Urinary bladder (tissue), 4 donors: ENCODE measurements around the gene S100A14. TPM values are rescaled to one million over a fixed set of nuclear protein-coding genes. Genes with fewer than 3 reads are reported as not detected.
A peak's percentile ranks its signal among the peaks of the same experiment; 100 is the strongest.

ENCODE experiments used
- DNase-seq: peaks from one replicate; pipeline ENCODE4 v3.0.0-alpha.2; 2015; ENCODE audit errors: extremely low spot score
- H3K27ac ChIP-seq: one replicate; pipeline ENCODE4 v1.5.1; 2013; ENCODE audit warnings: low read depth, mild to moderate bottlenecking, moderate library complexity
- H3K36me3 ChIP-seq: one replicate; pipeline ENCODE4 v1.6.1; 2013; ENCODE audit warnings: mild to moderate bottlenecking, moderate library complexity; ENCODE audit not compliant: insufficient read depth
- H3K4me1 ChIP-seq: one replicate; pipeline ENCODE4 v1.6.1; 2013; ENCODE audit warnings: mild to moderate bottlenecking, moderate library complexity; ENCODE audit not compliant: insufficient read depth
- H3K4me3 ChIP-seq: one replicate; pipeline ENCODE4 v1.5.1; 2013; ENCODE audit warnings: low read depth, low read length
- WGBS: extraction: QIAGEN DNeasy Blood & Tissue Kit; methylation state at CpG from one replicate; pipeline ENCODE4 v1.1.7; 2013; 5-methylcytosine and 5-hydroxymethylcytosine counted together
- polyA plus RNA-seq: library from polyadenylated mRNA; stranded (reverse); fragments of 200-250 nt; gene quantifications from one replicate; pipeline ENCODE4 v1.2.3, GENCODE V29; 2013
- total RNA-seq: library from RNA; depleted of rRNA; stranded (reverse); fragments of >200 nt; gene quantifications from one replicate; pipeline ENCODE4 v1.2.3, GENCODE V29; 2014
- donor health status: healthy with polysubstance abuse.
- donor health status: healthy.

Gene S100A14
- total and polyA plus RNA-seq, 2 donors, result 7.1 to 8.1 TPM

GRCh38 chr1:153567621-153568366 lies 48.3 kb downstream of the S100A14 start:
- H3K4me3 ChIP-seq, result no peak overlapping the region
- DNase-seq, result peak; percentile 29
- no peaks in the 10 kb centered on the region for H3K36me3 ChIP-seq
- WGBS, result 76% methylated on average over 22 of the region's 22 CpGs
- peak overlapping the region; percentile 87 for H3K27ac ChIP-seq
- H3K4me1 ChIP-seq, result no peaks in the 10 kb centered on the region

- DNase-seq, result peak; percentile 85
- H3K27ac ChIP-seq, result peak overlapping the region; percentile 95
Measured at GRCh38 chr1:153566414-153567371, 49.4 kb downstream of the S100A14 start.

GRCh38 chr1:153565529-153566374 lies 50.4 kb downstream of the S100A14 start, which contains the start of gene S100A2:
Gene S100A2, minus strand, starts transcription at chr1:153565844. Its CDS starts 1,967 bp downstream, at chr1:153563877.
- H3K4me1 ChIP-seq, result no peaks in the 10 kb centered on the region
- WGBS, result 44% methylated on average over 8 of the region's 8 CpGs

More at GRCh38 chr1:153566414-153567371, 49.4 kb downstream of the S100A14 start:
- Histone ChIP-seq H3K36me3 (no peaks in the 10 kb centered on the region), H3K4me1 (no peaks in the 10 kb centered on the region), H3K4me3 (no peak overlapping the region)
- WGBS, result 43% methylated on average over 16 of the region's 16 CpGs

More at GRCh38 chr1:153565529-153566374, 50.4 kb downstream of the S100A14 start, which contains the start of gene S100A2:
- DNase-seq, result no peak
- Histone ChIP-seq H3K27ac (peak within 1 kb of the TSS; percentile 95), H3K36me3 (no peaks in the 10 kb centered on the region), H3K4me3 (no peak within 1 kb of the TSS)

Other genes with a start within 250 kb of the S100A14 start
- gene S100A12, start 240.7 kb downstream of the S100A14 start, total RNA-seq, result 5.6 TPM
- 4.3 TPM for gene S100A12, start 240.7 kb downstream of the S100A14 start, polyA plus RNA-seq
- gene S100A8, start 225.3 kb downstream of the S100A14 start, total RNA-seq, result 16.5 TPM
- 128 TPM for gene S100A8, start 225.3 kb downstream of the S100A14 start, polyA plus RNA-seq
- gene S100A7A, start 199.8 kb downstream of the S100A14 start, total RNA-seq, result not detected
- gene S100A7A, start 199.8 kb downstream of the S100A14 start, polyA plus RNA-seq, result not detected
- gene S100A7, start 155.7 kb downstream of the S100A14 start, total RNA-seq, result not detected
- gene S100A7, start 155.7 kb downstream of the S100A14 start, polyA plus RNA-seq, result not detected
- 322 TPM for gene S100A6, start 80.3 kb downstream of the S100A14 start, total RNA-seq
- 1,706 TPM for gene S100A6, start 80.3 kb downstream of the S100A14 start, polyA plus RNA-seq
- gene S100A5, start 75.4 kb downstream of the S100A14 start, total RNA-seq, result not detected
- gene S100A5, start 75.4 kb downstream of the S100A14 start, polyA plus RNA-seq, result 0.42 TPM
- 113 TPM for gene S100A4, start 70.5 kb downstream of the S100A14 start, total RNA-seq
- gene S100A4, start 70.5 kb downstream of the S100A14 start, polyA plus RNA-seq, result 440 TPM
- gene S100A3, start 67.1 kb downstream of the S100A14 start, total RNA-seq, result not detected
- 5.2 TPM for gene S100A3, start 67.1 kb downstream of the S100A14 start, polyA plus RNA-seq
- gene S100A2, start 50.5 kb downstream of the S100A14 start, total RNA-seq, result 26.2 TPM
- 91.2 TPM for gene S100A2, start 50.5 kb downstream of the S100A14 start, polyA plus RNA-seq
- gene S100A16, start 3.2 kb downstream of the S100A14 start, total RNA-seq, result 51.3 TPM
- 83.8 TPM for gene S100A16, start 3.2 kb downstream of the S100A14 start, polyA plus RNA-seq
- gene S100A13, start 11.2 kb upstream of the S100A14 start, total RNA-seq, result 35.6 TPM
- 193 TPM for gene S100A13, start 11.2 kb upstream of the S100A14 start, polyA plus RNA-seq
- gene S100A1, start 12.1 kb upstream of the S100A14 start, total RNA-seq, result not detected
- 3.0 TPM for gene S100A1, start 12.1 kb upstream of the S100A14 start, polyA plus RNA-seq
- gene CHTOP, start 17.7 kb upstream of the S100A14 start, total RNA-seq, result 53.8 TPM
- 63.9 TPM for gene CHTOP, start 17.7 kb upstream of the S100A14 start, polyA plus RNA-seq
- 36.9 TPM for gene SNAPIN, start 42.4 kb upstream of the S100A14 start, total RNA-seq
- 55.9 TPM for gene SNAPIN, start 42.4 kb upstream of the S100A14 start, polyA plus RNA-seq
- gene ILF2, start 54.7 kb upstream of the S100A14 start, total RNA-seq, result 132 TPM
- gene ILF2, start 54.7 kb upstream of the S100A14 start, polyA plus RNA-seq, result 77.2 TPM
- gene NPR1, start 62.4 kb upstream of the S100A14 start, total RNA-seq, result 9.5 TPM
- 31.6 TPM for gene NPR1, start 62.4 kb upstream of the S100A14 start, polyA plus RNA-seq
- 44.0 TPM for gene INTS3, start 111.7 kb upstream of the S100A14 start, total RNA-seq
- gene INTS3, start 111.7 kb upstream of the S100A14 start, polyA plus RNA-seq, result 35.9 TPM
- gene SLC27A3, start 159.1 kb upstream of the S100A14 start, total RNA-seq, result 20.7 TPM
- 41.0 TPM for gene SLC27A3, start 159.1 kb upstream of the S100A14 start, polyA plus RNA-seq